H1 (cell line): ENCODE measurements around the gene LEKR1. TPM values are rescaled to one million over a fixed set of nuclear protein-coding genes. Genes with fewer than 3 reads are reported as not detected.

Experiments used
- CTCF ChIA-PET: fragments of 300-600 bp; sonication (Branson Sonifier 250); formaldehyde crosslinking; loops from one replicate; lab custom pipeline; 2021; ENCODE audit not compliant: partially characterized antibody; lab: Charles Lee
- POLR2A ChIA-PET: fragments of 300-600 bp; sonication (Branson Sonifier 250); formaldehyde crosslinking; loops from one replicate; lab custom pipeline; 2021; ENCODE audit warnings: inconsistent platforms; ENCODE audit not compliant: partially characterized antibody; lab: Charles Lee
- DNase-seq, 2 experiments: peaks; one replicate each; pipeline versions ENCODE4 v3.0.0 to v3.0.0-alpha.2; 2010 to 2022; ENCODE audit warnings: low spot score in 2 of 2, low read depth in 1 of 2, mixed read lengths in 1 of 2
- FAIRE-seq: peaks from 2 replicates; lab custom pipeline; 2011; peaks lifted over from hg19 to GRCh38; lab: Jason Lieb, UNC
- H2AFZ ChIP-seq: 2 replicates; pipeline ENCODE4 v1.8.1; 2012; ENCODE audit warnings: low read length, inconsistent platforms
- H2AK5ac ChIP-seq: 2 replicates; pipeline ENCODE4 v1.6.1; 2013; ENCODE audit warnings: low read depth, low read length
- H2BK120ac ChIP-seq: replicated peaks from 2 replicates; pipeline ENCODE3; 2013; ENCODE audit warnings: low read depth, low read length, inconsistent platforms
- H2BK12ac ChIP-seq: 2 replicates; pipeline ENCODE4 v1.6.1; 2013; ENCODE audit warnings: low read depth, low read length
- H2BK15ac ChIP-seq: 2 replicates; pipeline ENCODE4 v1.6.1; 2013; ENCODE audit warnings: low read length
- H2BK20ac ChIP-seq: 2 replicates; pipeline ENCODE4 v1.6.1; 2013; ENCODE audit warnings: low read length
- H2BK5ac ChIP-seq: 2 replicates; pipeline ENCODE4 v1.6.1; 2013; ENCODE audit warnings: low read depth, low read length
- H3K14ac ChIP-seq: 2 replicates; pipeline ENCODE4 v1.6.1; 2013; ENCODE audit warnings: inconsistent platforms; ENCODE audit not compliant: insufficient read length
- H3K18ac ChIP-seq: 2 replicates; pipeline ENCODE4 v1.6.1; 2013; ENCODE audit warnings: low read length; ENCODE audit errors: extremely low read depth
- H3K23ac ChIP-seq: 2 replicates; pipeline ENCODE4 v1.6.1; 2013; ENCODE audit warnings: inconsistent platforms; ENCODE audit not compliant: insufficient read length
- H3K23me2 ChIP-seq: 2 replicates; pipeline ENCODE4 v1.6.1; 2013; ENCODE audit warnings: low read depth, low read length
- H3K27ac ChIP-seq: 2 replicates; pipeline ENCODE4 v1.6.1; 2011; ENCODE audit warnings: low read depth, low read length, inconsistent platforms
- H3K27me3 ChIP-seq, 4 experiments: replicated peaks in 1 of 4; 1 replicate in 1 of 4; 2 replicates in 3 of 4; pipeline versions ENCODE4 v1.6.1 to v1.8.1; 2011 to 2013; ENCODE audit warnings: low read length in 3 of 4, mild to moderate bottlenecking in 3 of 4, inconsistent platforms in 2 of 4, mixed read lengths in 2 of 4, moderate library complexity in 1 of 4; ENCODE audit not compliant: control insufficient read depth in 3 of 4, insufficient read depth in 3 of 4; ENCODE audit errors: extremely low read depth in 1 of 4
- H3K36me3 ChIP-seq, 4 experiments: 2 replicates each; pipeline versions ENCODE4 v1.6.1 to v1.8.1; 2011 to 2013; ENCODE audit warnings: mild to moderate bottlenecking in 4 of 4, low read length in 3 of 4, moderate library complexity in 2 of 4, control low read depth in 1 of 4, inconsistent platforms in 1 of 4; ENCODE audit not compliant: insufficient read depth in 4 of 4, control insufficient read depth in 2 of 4
- H3K4ac ChIP-seq: replicated peaks from 2 replicates; pipeline ENCODE3; 2013; ENCODE audit warnings: low read length, low read depth, mixed read lengths, inconsistent platforms; ENCODE audit not compliant: insufficient read length
- H3K4me1 ChIP-seq, 4 experiments: replicated peaks in 1 of 4; 1 replicate in 1 of 4; 2 replicates in 3 of 4; pipeline versions ENCODE4 v1.6.1 to v1.8.1; 2011 to 2013; ENCODE audit warnings: low read length in 3 of 4, inconsistent platforms in 2 of 4, mixed read lengths in 1 of 4; ENCODE audit not compliant: insufficient read depth in 4 of 4, control insufficient read depth in 3 of 4
- H3K4me2 ChIP-seq, 2 experiments: 2 replicates each; pipeline versions ENCODE4 v1.6.1 to v1.8.1; 2011 to 2013; ENCODE audit warnings: low read depth in 2 of 2, low read length in 2 of 2, control low read depth in 1 of 2, inconsistent platforms in 1 of 2, mild to moderate bottlenecking in 1 of 2; ENCODE audit not compliant: insufficient read depth in 1 of 2
- H3K4me3 ChIP-seq, 4 experiments: fragments of 200-600, 300-600 bp in 1 of 4; sonication (generic), shearing (Covaris generic), sonication (Bioruptor Twin) in 1 of 4; 2 replicates each; pipeline versions ENCODE4 v1.5.1 to v1.8.1; 2011 to 2016; ENCODE audit warnings: low read length in 4 of 4, low read depth in 3 of 4, control low read depth in 2 of 4, inconsistent platforms in 2 of 4, mild to moderate bottlenecking in 2 of 4, mixed read lengths in 1 of 4, moderate library complexity in 1 of 4; ENCODE audit not compliant: insufficient read depth in 2 of 4; ENCODE audit errors: extremely low read depth in 1 of 4
- H3K56ac ChIP-seq: replicated peaks from 2 replicates; pipeline ENCODE3; 2013; ENCODE audit warnings: low read depth, mild to moderate bottlenecking, mixed read lengths, low read length, inconsistent platforms; ENCODE audit not compliant: insufficient read length
- H3K79me1 ChIP-seq: 2 replicates; pipeline ENCODE4 v1.6.1; 2013; ENCODE audit warnings: low read depth, low read length, control low read depth
- H3K79me2 ChIP-seq, 2 experiments: 2 replicates each; pipeline versions ENCODE4 v1.6.1 to v1.8.1; 2012 to 2013; ENCODE audit warnings: low read length in 2 of 2, mild to moderate bottlenecking in 2 of 2, inconsistent platforms in 1 of 2; ENCODE audit not compliant: insufficient read depth in 2 of 2, control insufficient read depth in 1 of 2
- H3K9ac ChIP-seq, 4 experiments: replicated peaks in 1 of 4; 1 replicate in 1 of 4; 2 replicates in 3 of 4; pipeline versions ENCODE4 v1.6.1 to v1.8.1; 2011 to 2013; ENCODE audit warnings: low read depth in 3 of 4, low read length in 3 of 4, control low read depth in 2 of 4, mild to moderate bottlenecking in 2 of 4, moderate library complexity in 2 of 4, inconsistent platforms in 1 of 4; ENCODE audit errors: extremely low read depth in 1 of 4
- H3K9me3 ChIP-seq, 2 experiments: 2 replicates each; pipeline versions ENCODE4 v1.6.1 to v1.8.1; 2012 to 2013; ENCODE audit warnings: mild to moderate bottlenecking in 2 of 2, moderate library complexity in 2 of 2, control low read depth in 1 of 2, inconsistent platforms in 1 of 2, low read depth in 1 of 2, low read length in 1 of 2, mixed read lengths in 1 of 2; ENCODE audit not compliant: insufficient read depth in 2 of 2
- H4K20me1 ChIP-seq, 2 experiments: replicated peaks in 1 of 2; 2 replicates each; pipeline versions ENCODE3 to v1.8.1; 2011 to 2013; ENCODE audit warnings: inconsistent platforms in 2 of 2, low read length in 2 of 2, mild to moderate bottlenecking in 1 of 2; ENCODE audit not compliant: insufficient read depth in 2 of 2, control insufficient read depth in 1 of 2
- H4K5ac ChIP-seq: 2 replicates; pipeline ENCODE4 v1.6.1; 2013; ENCODE audit warnings: low read length, low read depth, mixed read lengths, inconsistent platforms; ENCODE audit not compliant: insufficient read length
- H4K8ac ChIP-seq: 2 replicates; pipeline ENCODE4 v1.8.0; 2013; ENCODE audit warnings: mild to moderate bottlenecking, moderate library complexity, low read length, inconsistent platforms; ENCODE audit not compliant: insufficient read depth; ENCODE audit errors: extremely low read depth
- H4K91ac ChIP-seq: replicated peaks from 2 replicates; pipeline ENCODE3; 2013; ENCODE audit warnings: low read length, mixed read lengths, inconsistent platforms; ENCODE audit not compliant: insufficient read length
- ATF2 ChIP-seq: IDR thresholded peaks from 2 replicates; pipeline ENCODE4 v1.6.1; 2012; ENCODE audit warnings: low read length, inconsistent platforms
- CTBP2 ChIP-seq: IDR thresholded peaks from 2 replicates; pipeline ENCODE4 v1.7.0; 2011; ENCODE audit warnings: borderline replicate concordance, mild to moderate bottlenecking, moderate library complexity, mixed read lengths, low read length; ENCODE audit not compliant: insufficient read depth, insufficient read length
- RNF2 ChIP-seq: fragments of 200-900, 300-1000 bp; sonication (generic); IDR thresholded peaks from 2 replicates; pipeline ENCODE4 v1.7.1; 2016; ENCODE audit warnings: borderline replicate concordance, low read depth, mild to moderate bottlenecking, antibody characterized with exemption, low read length; ENCODE audit not compliant: poor library complexity, severe bottlenecking; ENCODE audit errors: missing control alignments
- SRF ChIP-seq: IDR thresholded peaks from 2 replicates; pipeline ENCODE4 v1.6.1; 2011; ENCODE audit warnings: mild to moderate bottlenecking, low read depth, low read length, moderate library complexity
- ZNF274 ChIP-seq: IDR thresholded peaks from 2 replicates; pipeline ENCODE4 v1.7.0; 2012; ENCODE audit warnings: low read length, borderline replicate concordance; ENCODE audit errors: extremely low read depth
- polyA plus RNA-seq, 7 experiments: library from polyadenylated mRNA; depleted of rRNA in 3 of 7; stranded (reverse) in 5 of 7; unstranded in 2 of 7; fragments of >200 nt in 5 of 7; fragments of 200-250 nt in 2 of 7; gene quantifications; 1 replicate in 5 of 7; 2 replicates in 1 of 7; 4 replicates in 1 of 7; pipeline versions ENCODE4 v1.2.1 to v1.2.3, GENCODE V29; 2011 to 2013; ENCODE audit warnings: missing spikeins in 2 of 7, mixed read lengths in 2 of 7
- total RNA-seq: library from RNA; stranded (reverse); fragmentation: NEBNext Ultra II Directional; extraction: Animal tissue kit (Norgen Biotek cat#: 25700); gene quantifications from 2 replicates; pipeline ENCODE4 v1.2.1, GENCODE V29; 2021

Gene LEKR1
- total and polyA plus RNA-seq, 2 of the 8 experiments (the other 6 are each of a cell fraction or from before 2014, with no cell fraction given), result 0.08 TPM; not detected in 1

- H3K4me1 ChIP-seq, result peaks cover 0 to 5% (median 3%) of the 10 kb centered on the region in 4 experiments; a peak in 5 of 7 replicates
- no peak overlapping the region for H2BK20ac ChIP-seq
- H3K56ac ChIP-seq, result no peak overlapping the region
- H3K23me2 ChIP-seq, result peaks cover under 1% of the 10 kb centered on the region; the same call in 1 of the 2 replicates
- H2BK120ac ChIP-seq, result no peak overlapping the region
- no peak overlapping the region for H3K18ac ChIP-seq
- peaks cover 9 to 39% (median 30%) of the 10 kb centered on the region in 4 experiments for H3K27me3 ChIP-seq
- CTCF ChIA-PET, result interaction anchor here (0.7 to 1.1 kb wide), 2 partner anchors 83 to 810 kb away, joined by 3 read pairs; no protein-coding TSS in a partner anchor
- no peak overlapping the region for H3K14ac ChIP-seq
- H3K79me2 ChIP-seq, result no peaks in the 10 kb centered on the region
- no peak overlapping the region for H3K4ac ChIP-seq
- TF ChIP-seq SRF, result no peak
- TF ChIP-seq ATF2, result no peak
- TF ChIP-seq CTBP2, result no peak
- no peak for TF ChIP-seq RNF2
- no peak for TF ChIP-seq ZNF274
- H3K23ac ChIP-seq, result no peak overlapping the region
- H3K36me3 ChIP-seq, result no peaks in the 10 kb centered on the region
- no peak overlapping the region for H4K5ac ChIP-seq
- FAIRE-seq, result no peak
- no peak overlapping the region for H2BK5ac ChIP-seq
- no peak overlapping the region for H2BK15ac ChIP-seq
- H3K9me3 ChIP-seq, result no peaks in the 10 kb centered on the region; a peak in 1 of 4 replicates
- H4K8ac ChIP-seq, result no peak overlapping the region
- no peak for DNase-seq
- no peak overlapping the region for H2BK12ac ChIP-seq
- H4K91ac ChIP-seq, result no peak overlapping the region
- H4K20me1 ChIP-seq, result no peaks in the 10 kb centered on the region
- H2AK5ac ChIP-seq, result no peak overlapping the region
- H3K9ac ChIP-seq, result no peak overlapping the region
- H3K4me3 ChIP-seq, result no peak overlapping the region
- no peak overlapping the region for H3K27ac ChIP-seq
- H3K79me1 ChIP-seq, result no peaks in the 10 kb centered on the region
- H3K4me2 ChIP-seq, result no peak overlapping the region
- no peak overlapping the region for H2AFZ ChIP-seq
- POLR2A ChIA-PET, result interaction anchor here (1.0 kb wide), 1 partner anchor 10 kb away, joined by 3 read pairs; no protein-coding TSS in a partner anchor
Measured at GRCh38 chr3:156820692-156821080, 5.5 kb upstream of the LEKR1 start.
